ENCODE data around the gene SHMT2. TPM values are rescaled to one million over a fixed set of nuclear protein-coding genes. Genes with fewer than 3 reads are reported as not detected.
A peak's percentile ranks its signal among the peaks of the same experiment; 100 is the strongest.

The SHMT2 gene
- total RNA-seq, 4 donors from 2014 or later: 12.4 to 128 (median 35.3) TPM

- DNase-seq: no peak
- Histone ChIP-seq H3K36me3 (no peaks in the 10 kb centered on the region), H3K9me3 (no peaks in the 10 kb centered on the region), H3K4me3 (no peak overlapping the region), H3K27me3 (peaks cover under 1 to 3% of the 10 kb centered on the region in 2 donors), H3K27ac (no peak overlapping the region), H3K4me1 (peaks cover 0 to 5% of the 10 kb centered on the region in 2 donors)
- intact Hi-C loops (cut with DNase I; ENCODE audit: low total_unique reads): no loop called here
- no peak for TF ChIP-seq CTCF (IDR thresholded peaks at IDR 0.05)
Measured at GRCh38 chr12:57210461-57210860, 19.1 kb upstream of the SHMT2 start.

GRCh38 chr12:57210926-57211692 lies 18.4 kb upstream of the SHMT2 start:
- TF ChIP-seq CTCF (IDR thresholded peaks at IDR 0.05) (no peak), POLR2A (IDR thresholded peaks at IDR 0.05) (no peak)
- Histone ChIP-seq H3K9me3 (no peaks in the 10 kb centered on the region), H3K4me3 (no peak overlapping the region), H3K4me1 (peaks cover 0 to 8% of the 10 kb centered on the region in 2 donors), H3K27me3 (peaks cover 7 to 9% of the 10 kb centered on the region in 2 donors), H3K36me3 (no peaks in the 10 kb centered on the region), H3K27ac (no peak overlapping the region)
- DNase-seq: no peak
- intact Hi-C loops (cut with DNase I; ENCODE audit: low total_unique reads): no loop called here

GRCh38 chr12:57211791-57212700 lies 17.5 kb upstream of the SHMT2 start:
- TF ChIP-seq POLR2A (IDR thresholded peaks at IDR 0.05) (no peak), CTCF (IDR thresholded peaks at IDR 0.05) (no peak)
- peaks cover 2 to 15% of the 10 kb centered on the region in 2 donors for H3K4me1 ChIP-seq
- H3K4me3 ChIP-seq: no peak overlapping the region
- peaks cover 12 to 14% of the 10 kb centered on the region in 2 donors for H3K27me3 ChIP-seq
- intact Hi-C loops (cut with DNase I; ENCODE audit: low total_unique reads): no loop called here
- H3K27ac ChIP-seq: no peak overlapping the region
- DNase-seq: peak in 1 of 2 donors; percentile 43
- H3K9me3 ChIP-seq: no peaks in the 10 kb centered on the region
- no peaks in the 10 kb centered on the region for H3K36me3 ChIP-seq

- H3K9me3 ChIP-seq: no peaks in the 10 kb centered on the region
- no peak overlapping the region for H3K4me3 ChIP-seq
- peaks cover 3 to 22% of the 10 kb centered on the region in 2 donors for H3K4me1 ChIP-seq
- H3K36me3 ChIP-seq: no peaks in the 10 kb centered on the region
- H3K27me3 ChIP-seq: peaks cover 19 to 21% of the 10 kb centered on the region in 2 donors
- TF ChIP-seq CTCF (IDR thresholded peaks at IDR 0.05) (no peak), POLR2A (IDR thresholded peaks at IDR 0.05) (no peak)
- H3K27ac ChIP-seq: peak overlapping the region; percentile 18 to 45
- intact Hi-C loops (cut with DNase I; ENCODE audit: low total_unique reads): no loop called here
- no peak for DNase-seq
Measured at GRCh38 chr12:57212701-57213057, 16.8 kb upstream of the SHMT2 start.

Data from uterus (tissue), 4 donors.